GM23338 (cell line): ENCODE results near the gene SYT9. TPM values are rescaled to one million over a fixed set of nuclear protein-coding genes. Genes with fewer than 3 reads are reported as not detected.

Experiments used
- ATAC-seq: fragments of 200-7000 bp; cut with Tn5 transposase; 3 replicates; pipeline ENCODE4 v1.9.1; 2020
- DNase-seq: peaks from one replicate; pipeline ENCODE4 v3.0.0-alpha.2; 2015; ENCODE audit warnings: low spot score
- H2AFZ ChIP-seq: fragments of 200-600 bp; sonication (generic); 2 replicates; pipeline ENCODE4 v1.8.0; 2016; ENCODE audit warnings: antibody characterized with exemption, mild to moderate bottlenecking, moderate library complexity
- H3F3A ChIP-seq: fragments of 200-600 bp; sonication (generic); replicated peaks from 2 replicates; pipeline ENCODE4 v1.8.0; 2017; ENCODE audit warnings: antibody characterized with exemption, mixed run types, low read depth
- H3K27ac ChIP-seq: fragments of 200-600 bp; sonication (generic); 2 replicates; pipeline ENCODE4 v1.6.1; 2016; ENCODE audit warnings: low read depth
- H3K27me3 ChIP-seq: fragments of 200-600 bp; sonication (generic); 2 replicates; pipeline ENCODE4 v1.8.0; 2016; ENCODE audit warnings: mild to moderate bottlenecking, mixed run types, moderate library complexity; ENCODE audit not compliant: insufficient read depth
- H3K36me3 ChIP-seq: fragments of 200-600 bp; sonication (generic); 2 replicates; pipeline ENCODE4 v1.8.0; 2016; ENCODE audit warnings: mild to moderate bottlenecking; ENCODE audit not compliant: insufficient read depth
- H3K4me1 ChIP-seq: fragments of 200-600 bp; sonication (generic); 2 replicates; pipeline ENCODE4 v1.8.0; 2016; ENCODE audit warnings: mild to moderate bottlenecking, moderate library complexity; ENCODE audit not compliant: insufficient read depth
- H3K4me2 ChIP-seq: fragments of 200-600 bp; sonication (generic); 2 replicates; pipeline ENCODE4 v1.7.1; 2017; ENCODE audit warnings: mixed run types
- H3K4me3 ChIP-seq: fragments of 200-600 bp; sonication (generic); 2 replicates; pipeline ENCODE4 v1.6.1; 2016; ENCODE audit warnings: mixed run types
- H3K79me2 ChIP-seq: fragments of 200-600 bp; sonication (generic); replicated peaks from 2 replicates; pipeline ENCODE4 v1.8.0; 2017; ENCODE audit warnings: mild to moderate bottlenecking; ENCODE audit not compliant: insufficient read depth
- H3K9me2 ChIP-seq: fragments of 200-600 bp; sonication (generic); 2 replicates; pipeline ENCODE4 v1.8.0; 2017; ENCODE audit not compliant: insufficient read depth
- H4K20me1 ChIP-seq: fragments of 200-600 bp; sonication (generic); replicated peaks from 2 replicates; pipeline ENCODE4 v1.8.0; 2017; ENCODE audit warnings: mild to moderate bottlenecking; ENCODE audit not compliant: insufficient read depth
- H3K27ac Mint-ChIP-seq: 2 replicates; pipeline ENCODE4 v1.8.0; 2020; ENCODE audit warnings: inconsistent platforms, mild to moderate bottlenecking, moderate library complexity, mixed read lengths
- H3K27me3 Mint-ChIP-seq: 3 replicates; pipeline ENCODE4 v1.8.0; 2022; ENCODE audit warnings: low read depth, mild to moderate bottlenecking, moderate library complexity, mixed read lengths, inconsistent platforms; ENCODE audit not compliant: insufficient read depth, poor library complexity
- H3K36me3 Mint-ChIP-seq: 3 replicates; pipeline ENCODE4 v1.8.0; 2021; ENCODE audit warnings: low read depth, mild to moderate bottlenecking, inconsistent platforms, moderate library complexity, mixed read lengths
- H3K4me1 Mint-ChIP-seq: 3 replicates; pipeline ENCODE4 v1.8.0; 2020; ENCODE audit warnings: mild to moderate bottlenecking, inconsistent platforms, mixed read lengths
- H3K4me3 Mint-ChIP-seq: 3 replicates; pipeline ENCODE4 v1.8.0; 2021; ENCODE audit warnings: moderate library complexity, mild to moderate bottlenecking, inconsistent platforms, mixed read lengths
- H3K9me3 Mint-ChIP-seq: 3 replicates; pipeline ENCODE4 v1.8.0; 2020; ENCODE audit warnings: moderate library complexity, mild to moderate bottlenecking, inconsistent platforms, mixed read lengths
- CREB1 ChIP-seq: fragments of 250-450 bp; sonication (Bioruptor Pico); IDR thresholded peaks from 2 replicates; pipeline ENCODE4 v1.5.0; 2020; ENCODE audit warnings: low read depth, mild to moderate bottlenecking, moderate library complexity
- EZH2 ChIP-seq: fragments of 200-600 bp; sonication (generic); IDR thresholded peaks from one replicate; pipeline ENCODE4 v1.8.0; 2017; ENCODE audit warnings: antibody characterized with exemption, mild to moderate bottlenecking, low read depth; ENCODE audit not compliant: unreplicated experiment
- EZH2phosphoT487 ChIP-seq: fragments of 200-600 bp; sonication (generic); IDR thresholded peaks from one replicate; pipeline ENCODE4 v1.8.1; 2018; ENCODE audit warnings: antibody characterized with exemption; ENCODE audit not compliant: unreplicated experiment
- NANOG ChIP-seq: IDR thresholded peaks from 2 replicates; pipeline ENCODE4 v1.6.1; 2016; ENCODE audit warnings: antibody characterized with exemption, borderline replicate concordance
- POLR2AphosphoS5 ChIP-seq: IDR thresholded peaks from 2 replicates; pipeline ENCODE4 v1.6.1; 2016; ENCODE audit warnings: antibody characterized with exemption, low read depth
- STAT1 ChIP-seq: IDR thresholded peaks from one replicate; pipeline ENCODE4 v1.6.1; 2016; ENCODE audit warnings: antibody characterized with exemption; ENCODE audit not compliant: unreplicated experiment
- ZNF331 ChIP-seq: fragments of 250-450 bp; sonication (Bioruptor Pico); IDR thresholded peaks from 2 replicates; pipeline ENCODE4 v1.5.0; 2020; ENCODE audit warnings: low read depth, mild to moderate bottlenecking, moderate library complexity
- polyA plus RNA-seq: library from polyadenylated mRNA; unstranded; fragments of >200 nt; fragmentation: Nextera tagmentation; extraction: Ambion mirVana; gene quantifications from 2 replicates; pipeline ENCODE4 v1.2.1, GENCODE V29; 2016
- total RNA-seq: library from RNA; depleted of rRNA; stranded (reverse); fragments of >200 nt; shearing (Covaris generic); gene quantifications from 2 replicates; pipeline ENCODE4 v1.2.3, GENCODE V29; 2014
- TF ChIP-seq, protein P1 (sequence below), 2 experiments: fragments of 200-600 bp in 1 of 2; sonication (generic) in 1 of 2; conservative IDR thresholded peaks; 2 replicates each; pipeline versions ENCODE4 v1.5.1 to v1.6.1; 2016 to 2017; ENCODE audit warnings: antibody characterized with exemption in 2 of 2, low read depth in 2 of 2, mild to moderate bottlenecking in 2 of 2, moderate library complexity in 1 of 2
- TF ChIP-seq, protein P2 (sequence below): fragments of 250-450 bp; sonication (Bioruptor Pico); IDR thresholded peaks from 2 replicates; pipeline ENCODE4 v1.5.0; 2020; ENCODE audit warnings: mild to moderate bottlenecking, moderate library complexity
- TF ChIP-seq, protein P3 (sequence below): IDR thresholded peaks from 2 replicates; pipeline ENCODE4 v1.6.1; 2016; ENCODE audit warnings: antibody characterized with exemption

The SYT9 gene
- total and polyA plus RNA-seq, 2 experiments from 2014 or later, result 0.91 to 2.4 TPM

DNA sequence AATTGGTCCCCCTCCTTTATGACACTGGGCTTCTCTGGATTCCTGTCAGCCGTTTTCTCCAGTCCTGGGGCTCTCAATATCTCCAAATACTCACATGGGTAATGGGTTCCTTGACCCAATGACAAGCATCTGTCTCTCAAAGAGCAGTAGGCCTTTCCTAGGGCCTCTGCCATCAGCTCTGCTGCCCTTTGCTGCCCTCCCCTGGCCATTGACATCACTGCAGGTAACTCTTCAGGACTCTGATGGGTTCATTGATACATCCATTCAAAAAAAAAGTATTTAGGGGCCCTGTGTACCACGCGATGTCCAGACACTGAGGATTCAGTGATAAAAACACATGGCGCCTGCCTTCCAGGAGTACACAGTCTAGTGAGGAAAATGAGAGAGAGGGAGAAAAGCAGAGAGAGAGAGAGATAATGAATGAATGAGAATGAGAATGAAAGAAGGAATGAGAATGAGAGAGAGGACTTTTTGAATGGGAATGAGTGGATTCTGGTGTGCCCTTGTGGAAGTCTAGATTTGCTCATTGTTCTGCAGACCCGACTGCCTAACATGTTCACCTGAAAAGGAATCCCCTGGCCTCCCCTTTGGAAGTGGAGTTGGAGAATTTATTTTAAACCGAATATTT lies 191.0 kb downstream of the SYT9 start:
- Histone ChIP-seq H3K27me3 (no peaks in the 10 kb centered on the region), H3K4me3 (no peak overlapping the region), H3K9me2 (0 out of 2 replicates have a peak, but pooled peaks cover 5% of the 10 kb centered on the region), H3K79me2 (no peaks in the 10 kb centered on the region), H3K4me2 (no peak overlapping the region), H3K4me1 (no peaks in the 10 kb centered on the region), H3F3A (no peaks in the 10 kb centered on the region), H3K36me3 (no peaks in the 10 kb centered on the region), H2AFZ (no peak overlapping the region), H3K27ac (no peak overlapping the region), H4K20me1 (no peaks in the 10 kb centered on the region)
- Mint-ChIP-seq H3K27me3 (no peaks in the 10 kb centered on the region), H3K36me3 (no peaks in the 10 kb centered on the region), H3K4me1 (0 out of 3 replicates have a peak, but pooled peaks cover 2% of the 10 kb centered on the region), H3K9me3 (peaks cover 3% of the 10 kb centered on the region; the same call in 1 of the 3 replicates), H3K27ac (no peak overlapping the region), H3K4me3 (no peak overlapping the region)
- DNase-seq, result peak; percentile 84
- ATAC-seq, result peak; percentile 91
- TF ChIP-seq STAT1, result no peak
- no peak for TF ChIP-seq EZH2phosphoT487
- TF ChIP-seq, protein P1, sequence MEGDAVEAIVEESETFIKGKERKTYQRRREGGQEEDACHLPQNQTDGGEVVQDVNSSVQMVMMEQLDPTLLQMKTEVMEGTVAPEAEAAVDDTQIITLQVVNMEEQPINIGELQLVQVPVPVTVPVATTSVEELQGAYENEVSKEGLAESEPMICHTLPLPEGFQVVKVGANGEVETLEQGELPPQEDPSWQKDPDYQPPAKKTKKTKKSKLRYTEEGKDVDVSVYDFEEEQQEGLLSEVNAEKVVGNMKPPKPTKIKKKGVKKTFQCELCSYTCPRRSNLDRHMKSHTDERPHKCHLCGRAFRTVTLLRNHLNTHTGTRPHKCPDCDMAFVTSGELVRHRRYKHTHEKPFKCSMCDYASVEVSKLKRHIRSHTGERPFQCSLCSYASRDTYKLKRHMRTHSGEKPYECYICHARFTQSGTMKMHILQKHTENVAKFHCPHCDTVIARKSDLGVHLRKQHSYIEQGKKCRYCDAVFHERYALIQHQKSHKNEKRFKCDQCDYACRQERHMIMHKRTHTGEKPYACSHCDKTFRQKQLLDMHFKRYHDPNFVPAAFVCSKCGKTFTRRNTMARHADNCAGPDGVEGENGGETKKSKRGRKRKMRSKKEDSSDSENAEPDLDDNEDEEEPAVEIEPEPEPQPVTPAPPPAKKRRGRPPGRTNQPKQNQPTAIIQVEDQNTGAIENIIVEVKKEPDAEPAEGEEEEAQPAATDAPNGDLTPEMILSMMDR (conservative IDR thresholded peaks at IDR 0.05; ENCODE audit: low read depth in 2 of 2), result peak; percentile 96 to 97
- no peak for TF ChIP-seq NANOG
- no peak for TF ChIP-seq EZH2
- TF ChIP-seq ZNF331, result no peak

DNA sequence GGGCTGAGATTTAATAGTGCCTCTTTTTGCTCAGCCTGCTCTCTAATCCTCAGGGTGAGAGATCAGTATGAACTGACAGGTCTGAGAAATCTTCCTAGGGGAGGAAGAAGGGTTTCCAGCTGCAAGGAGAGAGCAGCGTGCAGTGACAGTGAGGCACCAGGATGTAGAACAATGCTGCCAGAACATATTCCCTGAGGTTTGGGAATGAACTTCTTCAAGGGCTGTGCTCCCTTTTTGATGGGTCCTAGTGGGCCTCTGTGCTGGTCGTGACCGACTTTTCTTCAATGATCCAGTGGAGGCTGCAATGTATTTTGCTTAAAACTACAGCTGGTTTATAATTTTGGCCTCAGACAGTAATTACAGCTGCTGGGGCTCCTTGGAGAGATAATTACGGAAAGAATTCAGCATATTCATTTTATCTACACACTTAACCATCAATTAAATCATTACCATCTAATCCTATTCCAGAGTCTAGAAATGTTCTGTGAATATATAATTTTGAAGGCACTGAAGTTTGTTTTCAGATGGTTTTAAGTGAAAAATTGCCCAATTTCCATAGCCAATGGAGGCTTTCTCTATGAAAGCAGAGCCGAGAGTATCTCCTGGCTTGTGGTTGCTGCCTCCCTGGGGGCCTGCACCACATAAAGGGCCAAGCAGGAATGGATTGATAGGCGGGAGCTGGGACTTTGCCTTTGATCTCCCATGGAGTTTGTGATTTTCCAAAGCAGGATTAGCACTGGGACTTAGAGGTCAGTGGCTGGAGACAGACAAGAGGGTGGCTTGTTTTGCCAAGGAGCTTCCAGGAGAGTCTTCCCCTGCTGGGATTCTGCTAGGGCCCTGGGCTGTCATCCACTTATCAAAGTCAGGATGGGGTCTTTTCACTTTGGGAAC lies 192.6 kb downstream of the SYT9 start:
- Histone ChIP-seq H2AFZ (no peak overlapping the region), H3K27me3 (no peaks in the 10 kb centered on the region), H3K36me3 (no peaks in the 10 kb centered on the region), H4K20me1 (no peaks in the 10 kb centered on the region), H3K4me1 (no peaks in the 10 kb centered on the region), H3K4me2 (no peak overlapping the region), H3K27ac (no peak overlapping the region), H3F3A (no peaks in the 10 kb centered on the region), H3K9me2 (0 out of 2 replicates have a peak, but pooled peaks cover 5% of the 10 kb centered on the region), H3K4me3 (no peak overlapping the region), H3K79me2 (no peaks in the 10 kb centered on the region)
- Mint-ChIP-seq H3K4me1 (peaks cover 2% of the 10 kb centered on the region; the same call in 1 of the 3 replicates), H3K9me3 (peaks cover 3% of the 10 kb centered on the region; the same call in 1 of the 3 replicates), H3K27ac (no peak overlapping the region), H3K4me3 (no peak overlapping the region), H3K27me3 (no peaks in the 10 kb centered on the region), H3K36me3 (no peaks in the 10 kb centered on the region)
- no peak for DNase-seq
- peak; percentile 40 for ATAC-seq
- TF ChIP-seq POLR2AphosphoS5 (no peak), NANOG (no peak), CREB1 (CRISPR knock-in tag) (no peak), EZH2phosphoT487 (no peak)
- TF ChIP-seq, protein P2, sequence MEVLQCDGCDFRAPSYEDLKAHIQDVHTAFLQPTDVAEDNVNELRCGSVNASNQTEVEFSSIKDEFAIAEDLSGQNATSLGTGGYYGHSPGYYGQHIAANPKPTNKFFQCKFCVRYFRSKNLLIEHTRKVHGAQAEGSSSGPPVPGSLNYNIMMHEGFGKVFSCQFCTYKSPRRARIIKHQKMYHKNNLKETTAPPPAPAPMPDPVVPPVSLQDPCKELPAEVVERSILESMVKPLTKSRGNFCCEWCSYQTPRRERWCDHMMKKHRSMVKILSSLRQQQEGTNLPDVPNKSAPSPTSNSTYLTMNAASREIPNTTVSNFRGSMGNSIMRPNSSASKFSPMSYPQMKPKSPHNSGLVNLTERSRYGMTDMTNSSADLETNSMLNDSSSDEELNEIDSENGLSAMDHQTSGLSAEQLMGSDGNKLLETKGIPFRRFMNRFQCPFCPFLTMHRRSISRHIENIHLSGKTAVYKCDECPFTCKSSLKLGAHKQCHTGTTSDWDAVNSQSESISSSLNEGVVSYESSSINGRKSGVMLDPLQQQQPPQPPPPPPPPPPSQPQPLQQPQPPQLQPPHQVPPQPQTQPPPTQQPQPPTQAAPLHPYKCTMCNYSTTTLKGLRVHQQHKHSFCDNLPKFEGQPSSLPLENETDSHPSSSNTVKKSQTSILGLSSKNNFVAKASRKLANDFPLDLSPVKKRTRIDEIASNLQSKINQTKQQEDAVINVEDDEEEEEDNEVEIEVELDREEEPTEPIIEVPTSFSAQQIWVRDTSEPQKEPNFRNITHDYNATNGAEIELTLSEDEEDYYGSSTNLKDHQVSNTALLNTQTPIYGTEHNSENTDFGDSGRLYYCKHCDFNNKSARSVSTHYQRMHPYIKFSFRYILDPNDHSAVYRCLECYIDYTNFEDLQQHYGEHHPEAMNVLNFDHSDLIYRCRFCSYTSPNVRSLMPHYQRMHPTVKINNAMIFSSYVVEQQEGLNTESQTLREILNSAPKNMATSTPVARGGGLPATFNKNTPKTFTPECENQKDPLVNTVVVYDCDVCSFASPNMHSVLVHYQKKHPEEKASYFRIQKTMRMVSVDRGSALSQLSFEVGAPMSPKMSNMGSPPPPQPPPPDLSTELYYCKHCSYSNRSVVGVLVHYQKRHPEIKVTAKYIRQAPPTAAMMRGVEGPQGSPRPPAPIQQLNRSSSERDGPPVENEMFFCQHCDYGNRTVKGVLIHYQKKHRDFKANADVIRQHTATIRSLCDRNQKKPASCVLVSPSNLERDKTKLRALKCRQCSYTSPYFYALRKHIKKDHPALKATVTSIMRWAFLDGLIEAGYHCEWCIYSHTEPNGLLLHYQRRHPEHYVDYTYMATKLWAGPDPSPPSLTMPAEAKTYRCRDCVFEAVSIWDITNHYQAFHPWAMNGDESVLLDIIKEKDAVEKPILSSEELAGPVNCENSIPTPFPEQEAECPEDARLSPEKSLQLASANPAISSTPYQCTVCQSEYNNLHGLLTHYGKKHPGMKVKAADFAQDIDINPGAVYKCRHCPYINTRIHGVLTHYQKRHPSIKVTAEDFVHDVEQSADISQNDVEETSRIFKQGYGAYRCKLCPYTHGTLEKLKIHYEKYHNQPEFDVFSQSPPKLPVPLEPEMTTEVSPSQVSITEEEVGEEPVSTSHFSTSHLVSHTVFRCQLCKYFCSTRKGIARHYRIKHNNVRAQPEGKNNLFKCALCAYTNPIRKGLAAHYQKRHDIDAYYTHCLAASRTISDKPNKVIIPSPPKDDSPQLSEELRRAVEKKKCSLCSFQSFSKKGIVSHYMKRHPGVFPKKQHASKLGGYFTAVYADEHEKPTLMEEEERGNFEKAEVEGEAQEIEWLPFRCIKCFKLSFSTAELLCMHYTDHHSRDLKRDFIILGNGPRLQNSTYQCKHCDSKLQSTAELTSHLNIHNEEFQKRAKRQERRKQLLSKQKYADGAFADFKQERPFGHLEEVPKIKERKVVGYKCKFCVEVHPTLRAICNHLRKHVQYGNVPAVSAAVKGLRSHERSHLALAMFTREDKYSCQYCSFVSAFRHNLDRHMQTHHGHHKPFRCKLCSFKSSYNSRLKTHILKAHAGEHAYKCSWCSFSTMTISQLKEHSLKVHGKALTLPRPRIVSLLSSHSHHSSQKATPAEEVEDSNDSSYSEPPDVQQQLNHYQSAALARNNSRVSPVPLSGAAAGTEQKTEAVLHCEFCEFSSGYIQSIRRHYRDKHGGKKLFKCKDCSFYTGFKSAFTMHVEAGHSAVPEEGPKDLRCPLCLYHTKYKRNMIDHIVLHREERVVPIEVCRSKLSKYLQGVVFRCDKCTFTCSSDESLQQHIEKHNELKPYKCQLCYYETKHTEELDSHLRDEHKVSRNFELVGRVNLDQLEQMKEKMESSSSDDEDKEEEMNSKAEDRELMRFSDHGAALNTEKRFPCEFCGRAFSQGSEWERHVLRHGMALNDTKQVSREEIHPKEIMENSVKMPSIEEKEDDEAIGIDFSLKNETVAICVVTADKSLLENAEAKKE (CRISPR knock-in tag), result no peak
- TF ChIP-seq, protein P3, sequence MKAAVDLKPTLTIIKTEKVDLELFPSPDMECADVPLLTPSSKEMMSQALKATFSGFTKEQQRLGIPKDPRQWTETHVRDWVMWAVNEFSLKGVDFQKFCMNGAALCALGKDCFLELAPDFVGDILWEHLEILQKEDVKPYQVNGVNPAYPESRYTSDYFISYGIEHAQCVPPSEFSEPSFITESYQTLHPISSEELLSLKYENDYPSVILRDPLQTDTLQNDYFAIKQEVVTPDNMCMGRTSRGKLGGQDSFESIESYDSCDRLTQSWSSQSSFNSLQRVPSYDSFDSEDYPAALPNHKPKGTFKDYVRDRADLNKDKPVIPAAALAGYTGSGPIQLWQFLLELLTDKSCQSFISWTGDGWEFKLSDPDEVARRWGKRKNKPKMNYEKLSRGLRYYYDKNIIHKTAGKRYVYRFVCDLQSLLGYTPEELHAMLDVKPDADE, result no peak
